HG03025 (cell line): ENCODE data around the gene PHF10.
"Not testable (repeated sequence)": the region's sequence is repeated elsewhere in the genome, so short reads cannot be mapped to it uniquely, and the experiment has no call there.

Source experiments
- ATAC-seq: cut with Tn5 transposase; IDR thresholded peaks from one replicate; pipeline ENCODE4 v1.9.1; 2021; ENCODE audit warnings: mild to moderate bottlenecking, moderate library complexity; ENCODE audit not compliant: unreplicated experiment, low FRiP score

PHF10 gene

GRCh38 chr6:169723991-169724493 is 258 bp downstream of the PHF10 start:
- ATAC-seq, result peak; percentile 56

- peak; percentile 35 for ATAC-seq
Measured at GRCh38 chr6:169723200-169723909, 945 bp downstream of the PHF10 start.

- ATAC-seq, result peak; percentile 19
Measured at GRCh38 chr6:169722362-169723199, 1.7 kb downstream of the PHF10 start.

DNA sequence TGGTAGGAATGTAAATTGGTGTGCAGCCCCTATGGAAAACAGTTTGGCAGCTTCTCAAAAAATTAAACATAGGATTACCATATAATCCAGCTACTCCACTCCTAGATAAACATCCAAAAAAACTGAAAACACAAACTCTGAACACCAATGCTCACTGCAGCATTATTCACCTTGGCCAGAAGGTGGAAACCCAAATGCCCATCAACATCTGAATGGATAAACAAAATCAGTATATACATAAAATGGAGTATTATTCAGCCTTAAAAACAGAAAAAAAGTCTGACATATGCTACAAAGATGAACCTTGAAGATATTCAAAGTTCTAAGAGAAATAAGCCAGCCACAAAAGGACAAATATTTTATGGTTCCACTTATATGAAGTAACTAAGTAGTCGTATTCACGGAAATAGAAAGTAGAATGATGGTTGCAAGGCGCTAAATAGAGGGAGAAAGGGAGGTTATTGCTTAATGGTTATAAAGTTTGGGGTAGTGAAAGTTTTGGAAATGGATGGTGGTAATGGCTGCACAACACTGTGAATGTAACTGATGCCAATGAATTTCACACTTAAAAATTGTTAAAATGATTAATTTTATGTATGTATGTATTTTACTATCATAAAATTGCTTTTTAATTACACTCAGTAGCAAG is 4.0 kb downstream of the PHF10 start:
- no peak for ATAC-seq

GRCh38 chr6:169719117-169719516 is 5.2 kb downstream of the PHF10 start:
- no peak for ATAC-seq

GRCh38 chr6:169714595-169714994 is 9.7 kb downstream of the PHF10 start:
- ATAC-seq, result no peak

- ATAC-seq, result no peak
Measured at GRCh38 chr6:169714178-169714577, 10.1 kb downstream of the PHF10 start.

DNA sequence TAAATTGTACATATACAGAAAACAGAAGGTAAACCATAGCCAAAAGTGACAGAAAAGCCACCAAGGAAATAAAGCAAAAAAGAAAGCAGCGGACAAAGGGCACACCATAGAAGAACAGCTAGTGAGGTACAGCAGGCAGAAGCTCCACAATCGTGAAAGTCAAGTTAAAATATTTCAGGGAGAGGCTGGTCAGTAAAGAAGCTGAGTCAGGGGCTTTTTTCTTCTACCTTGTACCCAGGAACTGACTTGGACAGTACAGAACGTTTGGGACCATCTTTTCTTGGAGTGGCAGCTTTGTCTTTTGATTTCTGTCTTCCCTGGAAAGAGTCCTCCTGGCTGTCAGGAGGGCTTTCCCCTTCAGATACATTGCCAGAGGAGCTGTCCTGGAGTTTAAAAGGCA is 14.3 kb downstream of the PHF10 start:
- no peak for ATAC-seq

DNA sequence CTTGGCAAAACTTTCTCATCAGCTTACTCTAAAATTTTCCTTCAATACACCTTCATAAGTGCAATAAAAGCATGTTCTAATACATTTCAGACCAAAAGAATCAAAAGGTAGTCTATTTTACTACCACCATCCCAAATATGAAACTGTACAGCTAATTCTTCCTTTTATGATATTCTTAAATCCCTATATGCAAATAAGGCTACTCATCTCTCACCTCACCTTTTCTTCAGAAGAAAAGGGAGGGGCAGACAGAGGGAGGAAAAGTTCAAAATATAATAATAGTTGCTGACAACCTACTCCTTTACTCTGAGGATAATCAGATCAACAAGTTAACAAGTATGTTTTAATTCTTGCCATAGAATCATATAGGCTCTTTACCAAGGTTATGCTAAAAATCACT is 15.0 kb downstream of the PHF10 start:
- ATAC-seq, result no peak

DNA sequence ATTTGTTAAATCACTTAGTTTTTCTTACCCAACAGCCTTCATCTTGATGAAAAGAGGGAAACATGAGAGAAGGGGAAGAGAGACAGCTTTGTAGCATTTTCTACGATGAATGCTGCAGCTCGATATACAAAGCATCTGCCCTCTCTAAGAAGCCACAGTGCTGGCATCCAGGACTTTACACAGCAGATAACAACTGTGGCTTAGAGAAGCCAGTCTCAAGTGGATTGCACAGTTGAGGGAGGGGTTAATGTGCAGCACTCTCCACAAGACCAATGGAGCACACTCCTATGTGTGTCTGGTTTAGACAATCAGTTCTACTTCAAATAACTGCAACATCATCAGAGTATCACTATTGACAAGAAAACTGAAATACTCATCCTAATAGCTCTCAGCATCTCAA is 16.5 kb downstream of the PHF10 start:
- ATAC-seq, result no peak

DNA sequence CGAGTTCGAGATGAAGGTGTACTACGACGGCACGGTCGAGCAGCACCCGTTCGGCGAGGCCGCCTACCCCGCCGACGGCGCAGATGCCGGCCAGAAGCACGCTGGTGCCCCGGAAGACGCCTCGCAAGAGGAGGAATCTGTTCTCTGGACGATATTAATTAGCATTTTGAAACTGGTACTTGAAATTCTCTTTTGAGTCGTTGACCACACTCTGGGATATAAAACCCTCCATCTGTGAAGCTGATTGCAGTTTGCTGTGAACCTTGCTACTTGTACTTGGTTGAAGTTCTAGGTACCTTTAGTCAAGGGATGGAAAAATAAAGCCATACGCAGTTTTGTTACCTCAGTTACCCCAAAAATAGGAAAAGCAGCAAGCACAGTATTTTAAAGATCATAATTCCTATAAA is 21.5 kb downstream of the PHF10 start:
- peak; percentile 16 for ATAC-seq

DNA sequence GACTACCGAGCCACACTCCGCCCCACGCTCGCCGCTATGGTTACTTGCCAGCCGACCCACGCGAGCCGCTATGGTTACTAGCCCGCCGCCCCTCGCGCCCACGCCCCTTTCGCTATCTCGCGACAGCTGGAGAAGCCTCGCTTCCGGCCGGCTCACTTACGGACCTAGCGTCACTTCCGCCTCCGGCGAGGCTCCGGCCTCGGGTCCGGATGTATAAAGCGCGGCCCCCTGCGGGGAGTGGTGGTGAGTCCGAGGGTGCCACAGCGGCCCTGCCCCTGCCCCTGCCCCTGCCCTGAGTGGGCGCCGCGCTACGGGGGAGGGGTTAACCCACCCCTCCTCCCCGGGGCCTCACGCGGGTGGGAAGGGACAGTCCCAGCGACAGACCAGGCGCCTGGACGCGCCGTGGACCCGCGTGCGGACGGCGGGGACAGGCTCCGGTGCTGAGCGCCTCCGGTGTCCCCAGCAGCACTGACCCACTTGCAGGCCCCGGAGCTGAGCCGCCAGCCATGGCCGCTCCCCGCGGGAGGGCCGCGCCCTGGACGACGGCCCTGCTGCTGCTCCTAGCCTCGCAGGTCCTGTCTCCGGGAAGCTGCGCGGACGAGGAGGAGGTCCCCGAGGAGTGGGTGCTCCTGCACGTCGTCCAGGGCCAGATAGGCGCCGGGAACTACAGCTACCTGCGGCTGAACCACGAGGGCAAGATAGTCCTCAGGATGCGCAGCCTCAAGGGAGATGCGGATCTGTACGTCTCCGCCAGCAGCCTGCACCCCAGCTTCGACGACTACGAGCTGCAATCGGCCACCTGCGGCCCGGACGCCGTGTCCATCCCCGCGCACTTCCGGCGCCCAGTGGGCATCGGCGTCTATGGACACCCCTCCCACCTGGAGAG is 22.1 kb downstream of the PHF10 start, which contains the start of the genes C6orf120 and WDR27:
C6orf120 (plus strand) TSS at position 173 of the 886 bp plus-strand sequence; CDS start at position 507, 334 bp downstream.
WDR27 (minus strand) TSS at position 76 of the 886 bp plus-strand sequence. CDS start 13,024 bp downstream, outside the sequence.
- ATAC-seq, result peak; percentile 97

GRCh38 chr6:169701311-169701953 is 22.9 kb downstream of the PHF10 start:
- peak; percentile 12 for ATAC-seq

DNA sequence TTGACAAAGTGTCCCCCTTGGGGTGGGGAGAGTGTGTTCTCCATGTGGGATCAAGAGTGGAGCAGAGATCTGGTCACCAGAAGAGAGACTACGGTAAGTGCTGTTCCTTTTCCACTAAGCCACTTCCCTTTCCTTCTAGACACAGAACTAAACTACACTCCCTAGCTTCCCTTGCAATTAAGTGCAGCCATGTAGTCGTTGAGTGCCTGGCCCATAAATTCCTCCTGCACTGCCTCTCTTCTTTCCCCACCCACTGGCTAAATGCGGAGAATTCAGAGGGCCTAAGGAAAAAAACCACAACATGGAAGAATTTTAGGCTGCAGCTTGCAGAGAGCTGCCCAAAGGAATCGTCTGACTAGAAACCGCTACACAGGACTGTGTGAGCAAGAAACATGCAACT is 24.0 kb downstream of the PHF10 start:
- no peak for ATAC-seq

DNA sequence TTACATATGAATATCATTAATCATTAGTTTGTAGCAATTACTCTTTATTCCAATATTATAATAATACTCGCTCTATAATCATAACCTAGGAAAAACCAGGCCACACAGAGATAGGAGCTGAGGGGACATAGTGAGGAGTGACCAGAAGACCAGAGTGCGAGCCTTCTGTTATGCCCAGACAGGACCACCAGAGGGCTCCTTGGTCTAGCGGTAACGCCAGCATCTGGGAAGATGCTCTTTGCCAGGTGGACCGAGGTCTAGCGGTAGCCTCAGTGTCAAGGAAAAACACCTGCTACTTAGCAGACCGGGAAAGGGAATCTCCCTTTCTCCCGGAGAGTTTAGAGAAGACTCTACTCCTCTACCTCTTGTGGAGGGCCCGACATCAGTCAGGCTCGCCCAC is 27.2 kb downstream of the PHF10 start:
- not testable (repeated sequence) for ATAC-seq

DNA sequence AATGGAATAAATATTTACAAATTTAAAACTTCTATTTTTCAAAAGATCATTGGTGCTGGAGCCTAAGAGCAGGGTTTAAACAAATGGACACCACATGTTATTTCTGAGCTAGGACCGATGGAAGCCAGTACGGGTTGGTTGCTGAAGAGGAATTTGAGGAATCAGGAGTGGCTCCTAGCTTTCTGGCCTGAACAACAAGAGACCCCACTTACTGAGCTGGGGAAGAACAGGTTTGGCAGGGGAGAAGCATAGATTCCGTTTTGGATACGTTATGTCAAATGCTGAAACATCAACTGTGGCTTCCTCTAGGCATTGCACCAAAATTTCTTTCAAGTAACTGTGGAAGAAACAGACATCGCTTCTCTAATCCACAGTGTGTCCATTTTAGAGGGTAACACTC is 29.2 kb downstream of the PHF10 start:
- no peak for ATAC-seq

- no peak for ATAC-seq
Measured at GRCh38 chr6:169692516-169692915, 31.8 kb downstream of the PHF10 start.

DNA sequence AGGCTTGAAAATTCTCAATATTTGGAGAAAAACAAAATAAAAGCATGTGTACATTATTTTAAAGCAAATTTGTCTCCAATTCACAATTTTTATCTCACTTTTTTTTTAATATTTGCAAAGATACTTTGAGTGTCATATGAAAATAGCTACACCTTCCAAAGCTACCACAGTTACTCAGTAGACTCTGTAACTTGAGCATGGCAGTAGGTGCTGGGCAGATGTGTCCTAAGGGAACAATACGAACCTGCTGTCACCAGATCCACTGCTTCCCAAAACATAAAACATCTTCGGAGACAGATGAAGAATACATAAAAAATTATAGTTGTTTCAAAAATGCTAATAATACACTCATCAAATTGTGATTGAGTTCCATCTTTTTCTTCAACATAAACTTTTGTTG is 33.0 kb downstream of the PHF10 start:
- ATAC-seq, result no peak

DNA sequence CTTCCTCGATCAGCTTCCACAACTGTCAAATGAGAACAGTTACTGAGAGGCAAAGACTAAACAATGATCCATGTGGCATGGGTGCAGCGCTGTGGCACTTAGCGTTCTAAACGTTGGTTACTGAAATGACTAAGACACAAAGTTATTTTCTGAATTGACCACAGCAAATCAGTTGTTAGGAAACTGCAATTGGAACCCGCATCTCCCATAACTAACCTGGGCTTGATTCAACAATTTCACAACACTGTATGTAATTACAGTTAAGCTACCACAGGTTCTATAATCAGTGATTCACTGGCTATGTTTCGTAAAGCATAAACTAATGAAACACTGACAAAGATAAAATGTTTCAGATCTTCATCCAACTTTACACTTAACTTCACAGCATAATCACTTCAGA is 35.0 kb downstream of the PHF10 start:
- ATAC-seq, result no peak
